HG03039 (cell line): ENCODE data around the gene COL5A1.

Source experiments
- ATAC-seq: cut with Tn5 transposase; IDR thresholded peaks from one replicate; pipeline ENCODE4 v1.9.1; 2021; ENCODE audit warnings: mild to moderate bottlenecking, moderate library complexity; ENCODE audit not compliant: unreplicated experiment

The COL5A1 gene

GRCh38 chr9:134606951-134607731 lies 34.5 kb upstream of the COL5A1 start:
- no peak for ATAC-seq

- ATAC-seq, result no peak
Observed at GRCh38 chr9:134607971-134608370, 33.6 kb upstream of the COL5A1 start.

GRCh38 chr9:134611046-134611445 lies 30.6 kb upstream of the COL5A1 start:
- ATAC-seq, result no peak

- no peak for ATAC-seq
Observed at GRCh38 chr9:134612309-134612708, 29.3 kb upstream of the COL5A1 start.

- ATAC-seq, result no peak
Observed at GRCh38 chr9:134612715-134613114, 28.9 kb upstream of the COL5A1 start.

- ATAC-seq, result no peak
Observed at GRCh38 chr9:134614256-134614655, 27.3 kb upstream of the COL5A1 start.

GRCh38 chr9:134616341-134616740 lies 25.3 kb upstream of the COL5A1 start:
- ATAC-seq, result no peak

GRCh38 chr9:134617246-134617645 lies 24.4 kb upstream of the COL5A1 start:
- no peak for ATAC-seq

- ATAC-seq, result no peak
Observed at GRCh38 chr9:134617836-134618162, 23.8 kb upstream of the COL5A1 start.

GRCh38 chr9:134618163-134618832 lies 23.3 kb upstream of the COL5A1 start:
- no peak for ATAC-seq

GRCh38 chr9:134618833-134619447 lies 22.7 kb upstream of the COL5A1 start:
- no peak for ATAC-seq

- no peak for ATAC-seq
Observed at GRCh38 chr9:134619448-134619982, 22.1 kb upstream of the COL5A1 start.

- ATAC-seq, result no peak
Observed at GRCh38 chr9:134619983-134620661, 21.5 kb upstream of the COL5A1 start.

GRCh38 chr9:134620751-134621557 lies 20.6 kb upstream of the COL5A1 start:
- ATAC-seq, result no peak

- ATAC-seq, result no peak
Observed at GRCh38 chr9:134621558-134622110, 20.0 kb upstream of the COL5A1 start.

- ATAC-seq, result no peak
Observed at GRCh38 chr9:134622896-134623257, 18.7 kb upstream of the COL5A1 start.

GRCh38 chr9:134623258-134624066 lies 18.1 kb upstream of the COL5A1 start:
- ATAC-seq, result no peak

- no peak for ATAC-seq
Observed at GRCh38 chr9:134624137-134624591, 17.4 kb upstream of the COL5A1 start.

GRCh38 chr9:134624621-134625181 lies 16.9 kb upstream of the COL5A1 start:
- ATAC-seq, result no peak
